Neural progenitor cell (in vitro differentiated cells): ENCODE measurements around the gene SEC23B.

Experiments
- CTCF ChIP-seq: fragments of 200-600 bp; sonication (generic); IDR thresholded peaks from 2 replicates; pipeline ENCODE4 v1.5.1; 2017; ENCODE audit warnings: antibody characterized with exemption, mild to moderate bottlenecking
- EZH2 ChIP-seq: fragments of 200-600 bp; sonication (generic); IDR thresholded peaks from 2 replicates; pipeline ENCODE4 v1.6.1; 2017; ENCODE audit warnings: antibody characterized with exemption, mild to moderate bottlenecking, moderate library complexity
- EZH2phosphoT487 ChIP-seq: fragments of 200-600 bp; sonication (generic); IDR thresholded peaks from 2 replicates; pipeline ENCODE4 v1.6.1; 2017; ENCODE audit warnings: antibody characterized with exemption

- no peak for TF ChIP-seq EZH2
- TF ChIP-seq CTCF: no peak
- no peak for TF ChIP-seq EZH2phosphoT487
Observed at GRCh38 chr20:18506744-18507143, 996 bp upstream of the SEC23B start.
